ENCODE data around the gene PSMC4. TPM values are rescaled to one million over a fixed set of nuclear protein-coding genes. Genes with fewer than 3 reads are reported as not detected.
A peak's percentile ranks its signal among the peaks of the same experiment; 100 is the strongest.

The PSMC4 gene
- polyA plus RNA-seq, 3 donors = 67.0 to 85.8 (median 79.6) TPM

DNA sequence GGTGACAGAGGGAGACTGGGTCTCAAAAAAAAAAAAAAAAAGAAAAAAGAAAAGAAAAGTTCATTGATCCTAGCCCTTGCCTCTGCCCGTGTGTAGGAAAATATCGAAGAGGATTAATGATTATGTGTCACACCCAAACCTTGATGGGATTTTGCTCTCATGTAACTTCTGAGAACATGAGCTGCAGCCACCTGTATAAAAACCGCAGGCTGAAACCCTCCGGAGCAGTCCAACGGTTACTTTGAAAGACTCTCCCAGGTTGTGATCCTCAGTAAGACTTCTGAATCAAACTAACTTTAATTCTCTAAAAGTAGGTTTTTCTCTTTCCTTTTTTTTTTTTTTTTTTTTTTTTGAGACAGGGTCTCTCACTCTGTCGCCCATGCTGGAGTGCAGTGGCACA is 4.3 kb upstream of the PSMC4 start:
- peak overlapping the region in 1 of 2 donors; percentile 63 for H3K4me3 Mint-ChIP-seq

GRCh38 chr19:39967561-39967960 is 3.4 kb upstream of the PSMC4 start:
- H3K79me2 ChIP-seq (ENCODE audit: insufficient read depth, low read length) = peaks cover 14% of the 10 kb centered on the region
- no peak overlapping the region for H2AFZ ChIP-seq (ENCODE audit: insufficient read depth, low read depth, low read length, poor library complexity, severe bottlenecking)
- WGBS (ENCODE audit: insufficient coverage) = 76% methylated on average over 5 of the region's 9 CpGs
- H3K4me1 ChIP-seq (ENCODE audit: control insufficient read depth in 1 of 2, insufficient read depth in 2 of 2, low read length in 2 of 2) = peaks cover 22 to 29% of the 10 kb centered on the region in 2 donors
- Mint-ChIP-seq H3K9me3 (peaks cover 0 to 9% (median 2%) of the 10 kb centered on the region in 7 donors), H3K27ac (no peak overlapping the region), H3K36me3 (peaks cover 5 to 7% of the 10 kb centered on the region in 2 donors), H3K4me1 (peaks cover 29% of the 10 kb centered on the region), H3K27me3 (ENCODE audit: low read depth in 3 of 3) (peaks cover 65 to 79% (median 65%) of the 10 kb centered on the region in 3 donors), H3K4me3 (peak overlapping the region in 1 of 2 donors; percentile 63)
- no peak overlapping the region for H3K9ac ChIP-seq (ENCODE audit: insufficient read depth, low read length, poor library complexity, severe bottlenecking)
- intact Hi-C loops (cut with micrococcal nuclease) = loop anchor here in 1 of 2 donors (5.0 kb wide), 1 partner anchor 35 kb away; the partner anchor contains the start of gene FCGBP
- TF ChIP-seq CTCF (IDR thresholded peaks at IDR 0.05) = no peak
- no peak overlapping the region for H3K4me3 ChIP-seq (replicated peaks in 1 of 3; ENCODE audit: low read depth in 2 of 3, low read length in 3 of 3)
- peaks cover 16 to 58% of the 10 kb centered on the region in 2 donors for H3K27me3 ChIP-seq (ENCODE audit: control insufficient read depth in 2 of 2, insufficient read depth in 2 of 2, low read length in 2 of 2)
- no peak for DNase-seq
- no peaks in the 10 kb centered on the region for H4K20me1 ChIP-seq (ENCODE audit: insufficient read depth, low read length)
- no peaks in the 10 kb centered on the region for H3K9me3 ChIP-seq (replicated peaks in 1 of 2; ENCODE audit: control insufficient read depth in 1 of 2, insufficient read depth in 1 of 2, low read length in 2 of 2)
- no peak overlapping the region for H3K27ac ChIP-seq (ENCODE audit: low read depth in 1 of 2, low read length in 2 of 2)
- H3K36me3 ChIP-seq (replicated peaks in 1 of 2; ENCODE audit: control insufficient read depth in 1 of 2, insufficient read depth in 2 of 2, low read length in 2 of 2) = peaks cover 4 to 5% of the 10 kb centered on the region in 2 donors
- H3K4me2 ChIP-seq (replicated peaks; ENCODE audit: extremely low read depth, low read length, poor library complexity, severe bottlenecking) = no peak overlapping the region

More for the DNA sequence above, 4.3 kb upstream of the PSMC4 start:
- TF ChIP-seq CTCF (IDR thresholded peaks at IDR 0.05) = no peak
- Histone ChIP-seq H2AFZ (ENCODE audit: insufficient read depth, low read depth, low read length, poor library complexity, severe bottlenecking) (no peak overlapping the region), H3K9me3 (replicated peaks in 1 of 2; ENCODE audit: control insufficient read depth in 1 of 2, insufficient read depth in 1 of 2, low read length in 2 of 2) (no peaks in the 10 kb centered on the region), H3K4me2 (replicated peaks; ENCODE audit: extremely low read depth, low read length, poor library complexity, severe bottlenecking) (no peak overlapping the region), H3K27me3 (ENCODE audit: control insufficient read depth in 2 of 2, insufficient read depth in 2 of 2, low read length in 2 of 2) (peaks cover 21 to 68% of the 10 kb centered on the region in 2 donors), H4K20me1 (ENCODE audit: insufficient read depth, low read length) (no peaks in the 10 kb centered on the region), H3K36me3 (replicated peaks in 1 of 2; ENCODE audit: control insufficient read depth in 1 of 2, insufficient read depth in 2 of 2, low read length in 2 of 2) (no peaks in the 10 kb centered on the region), H3K4me1 (ENCODE audit: control insufficient read depth in 1 of 2, insufficient read depth in 2 of 2, low read length in 2 of 2) (peaks cover 15 to 25% of the 10 kb centered on the region in 2 donors), H3K4me3 (replicated peaks in 1 of 3; ENCODE audit: low read depth in 2 of 3, low read length in 3 of 3) (no peak overlapping the region), H3K27ac (ENCODE audit: low read depth in 1 of 2, low read length in 2 of 2) (no peak overlapping the region), H3K79me2 (ENCODE audit: insufficient read depth, low read length) (peaks cover 6% of the 10 kb centered on the region), H3K9ac (ENCODE audit: insufficient read depth, low read length, poor library complexity, severe bottlenecking) (no peak overlapping the region)
- intact Hi-C loops (cut with micrococcal nuclease) = loop anchor here in 1 of 2 donors (5.0 kb wide), 1 partner anchor 34 kb away; the partner anchor contains the start of gene FCGBP
- WGBS (ENCODE audit: insufficient coverage) = no CpG with 5 or more reads among the region's 6 CpGs
- H3K4me1 Mint-ChIP-seq = peaks cover 22% of the 10 kb centered on the region
- DNase-seq = no peak
- H3K27ac Mint-ChIP-seq = no peak overlapping the region
- peaks cover 0 to 9% (median 2%) of the 10 kb centered on the region in 7 donors for H3K9me3 Mint-ChIP-seq
- peaks cover 73 to 88% (median 73%) of the 10 kb centered on the region in 3 donors for H3K27me3 Mint-ChIP-seq (ENCODE audit: low read depth in 3 of 3)
- H3K36me3 Mint-ChIP-seq = peaks cover 0 to 2% of the 10 kb centered on the region in 2 donors

All from CD14-positive monocyte (primary cell).